GM23338 (cell line): ENCODE data around the gene ADSS1. TPM values are rescaled to one million over a fixed set of nuclear protein-coding genes. Genes with fewer than 3 reads are reported as not detected.
A peak's percentile ranks its signal among the peaks of the same experiment; 100 is the strongest.

Source experiments
- ATAC-seq: fragments of 200-7000 bp; cut with Tn5 transposase; 3 replicates; pipeline ENCODE4 v1.9.1; 2020
- DNase-seq: peaks from one replicate; pipeline ENCODE4 v3.0.0-alpha.2; 2015; ENCODE audit warnings: low spot score
- H2AFZ ChIP-seq: fragments of 200-600 bp; sonication (generic); 2 replicates; pipeline ENCODE4 v1.8.0; 2016; ENCODE audit warnings: antibody characterized with exemption, mild to moderate bottlenecking, moderate library complexity
- H3F3A ChIP-seq: fragments of 200-600 bp; sonication (generic); replicated peaks from 2 replicates; pipeline ENCODE4 v1.8.0; 2017; ENCODE audit warnings: antibody characterized with exemption, mixed run types, low read depth
- H3K27ac ChIP-seq: fragments of 200-600 bp; sonication (generic); 2 replicates; pipeline ENCODE4 v1.6.1; 2016; ENCODE audit warnings: low read depth
- H3K27me3 ChIP-seq: fragments of 200-600 bp; sonication (generic); 2 replicates; pipeline ENCODE4 v1.8.0; 2016; ENCODE audit warnings: mild to moderate bottlenecking, mixed run types, moderate library complexity; ENCODE audit not compliant: insufficient read depth
- H3K36me3 ChIP-seq: fragments of 200-600 bp; sonication (generic); 2 replicates; pipeline ENCODE4 v1.8.0; 2016; ENCODE audit warnings: mild to moderate bottlenecking; ENCODE audit not compliant: insufficient read depth
- H3K4me1 ChIP-seq: fragments of 200-600 bp; sonication (generic); 2 replicates; pipeline ENCODE4 v1.8.0; 2016; ENCODE audit warnings: mild to moderate bottlenecking, moderate library complexity; ENCODE audit not compliant: insufficient read depth
- H3K4me2 ChIP-seq: fragments of 200-600 bp; sonication (generic); 2 replicates; pipeline ENCODE4 v1.7.1; 2017; ENCODE audit warnings: mixed run types
- H3K4me3 ChIP-seq: fragments of 200-600 bp; sonication (generic); 2 replicates; pipeline ENCODE4 v1.6.1; 2016; ENCODE audit warnings: mixed run types
- H3K79me2 ChIP-seq: fragments of 200-600 bp; sonication (generic); replicated peaks from 2 replicates; pipeline ENCODE4 v1.8.0; 2017; ENCODE audit warnings: mild to moderate bottlenecking; ENCODE audit not compliant: insufficient read depth
- H3K9me2 ChIP-seq: fragments of 200-600 bp; sonication (generic); 2 replicates; pipeline ENCODE4 v1.8.0; 2017; ENCODE audit not compliant: insufficient read depth
- H4K20me1 ChIP-seq: fragments of 200-600 bp; sonication (generic); replicated peaks from 2 replicates; pipeline ENCODE4 v1.8.0; 2017; ENCODE audit warnings: mild to moderate bottlenecking; ENCODE audit not compliant: insufficient read depth
- H3K27ac Mint-ChIP-seq: 2 replicates; pipeline ENCODE4 v1.8.0; 2020; ENCODE audit warnings: inconsistent platforms, mild to moderate bottlenecking, moderate library complexity, mixed read lengths
- H3K27me3 Mint-ChIP-seq: 3 replicates; pipeline ENCODE4 v1.8.0; 2022; ENCODE audit warnings: low read depth, mild to moderate bottlenecking, moderate library complexity, mixed read lengths, inconsistent platforms; ENCODE audit not compliant: insufficient read depth, poor library complexity
- H3K36me3 Mint-ChIP-seq: 3 replicates; pipeline ENCODE4 v1.8.0; 2021; ENCODE audit warnings: low read depth, mild to moderate bottlenecking, inconsistent platforms, moderate library complexity, mixed read lengths
- H3K4me1 Mint-ChIP-seq: 3 replicates; pipeline ENCODE4 v1.8.0; 2020; ENCODE audit warnings: mild to moderate bottlenecking, inconsistent platforms, mixed read lengths
- H3K4me3 Mint-ChIP-seq: 3 replicates; pipeline ENCODE4 v1.8.0; 2021; ENCODE audit warnings: moderate library complexity, mild to moderate bottlenecking, inconsistent platforms, mixed read lengths
- H3K9me3 Mint-ChIP-seq: 3 replicates; pipeline ENCODE4 v1.8.0; 2020; ENCODE audit warnings: moderate library complexity, mild to moderate bottlenecking, inconsistent platforms, mixed read lengths
- CREB1 ChIP-seq: fragments of 250-450 bp; sonication (Bioruptor Pico); IDR thresholded peaks from 2 replicates; pipeline ENCODE4 v1.5.0; 2020; ENCODE audit warnings: low read depth, mild to moderate bottlenecking, moderate library complexity
- EZH2 ChIP-seq: fragments of 200-600 bp; sonication (generic); IDR thresholded peaks from one replicate; pipeline ENCODE4 v1.8.0; 2017; ENCODE audit warnings: antibody characterized with exemption, mild to moderate bottlenecking, low read depth; ENCODE audit not compliant: unreplicated experiment
- EZH2phosphoT487 ChIP-seq: fragments of 200-600 bp; sonication (generic); IDR thresholded peaks from one replicate; pipeline ENCODE4 v1.8.1; 2018; ENCODE audit warnings: antibody characterized with exemption; ENCODE audit not compliant: unreplicated experiment
- JUNB ChIP-seq: IDR thresholded peaks from one replicate; pipeline ENCODE4 v1.6.1; 2016; ENCODE audit warnings: antibody characterized with exemption; ENCODE audit not compliant: unreplicated experiment
- NANOG ChIP-seq: IDR thresholded peaks from 2 replicates; pipeline ENCODE4 v1.6.1; 2016; ENCODE audit warnings: antibody characterized with exemption, borderline replicate concordance
- POLR2AphosphoS5 ChIP-seq: IDR thresholded peaks from 2 replicates; pipeline ENCODE4 v1.6.1; 2016; ENCODE audit warnings: antibody characterized with exemption, low read depth
- STAT1 ChIP-seq: IDR thresholded peaks from one replicate; pipeline ENCODE4 v1.6.1; 2016; ENCODE audit warnings: antibody characterized with exemption; ENCODE audit not compliant: unreplicated experiment
- ZNF114 ChIP-seq: fragments of 250-450 bp; sonication (Bioruptor Pico); IDR thresholded peaks from 2 replicates; pipeline ENCODE4 v1.5.0; 2020; ENCODE audit warnings: mild to moderate bottlenecking, moderate library complexity
- ZNF331 ChIP-seq: fragments of 250-450 bp; sonication (Bioruptor Pico); IDR thresholded peaks from 2 replicates; pipeline ENCODE4 v1.5.0; 2020; ENCODE audit warnings: low read depth, mild to moderate bottlenecking, moderate library complexity
- polyA plus RNA-seq: library from polyadenylated mRNA; unstranded; fragments of >200 nt; fragmentation: Nextera tagmentation; extraction: Ambion mirVana; gene quantifications from 2 replicates; pipeline ENCODE4 v1.2.1, GENCODE V29; 2016
- total RNA-seq: library from RNA; depleted of rRNA; stranded (reverse); fragments of >200 nt; shearing (Covaris generic); gene quantifications from 2 replicates; pipeline ENCODE4 v1.2.3, GENCODE V29; 2014
- TF ChIP-seq, protein P1 (sequence below): fragments of 250-450 bp; sonication (Bioruptor Pico); IDR thresholded peaks from 2 replicates; pipeline ENCODE4 v1.5.0; 2020; ENCODE audit warnings: mild to moderate bottlenecking, moderate library complexity
- TF ChIP-seq, protein P2 (sequence below): IDR thresholded peaks from 2 replicates; pipeline ENCODE4 v1.6.1; 2016; ENCODE audit warnings: antibody characterized with exemption
- TF ChIP-seq, protein P3 (sequence below): IDR thresholded peaks from one replicate; pipeline ENCODE4 v1.6.1; 2018; ENCODE audit warnings: antibody characterized with exemption; ENCODE audit not compliant: unreplicated experiment
- TF ChIP-seq, protein P4 (sequence below), 2 experiments: fragments of 200-600 bp in 1 of 2; sonication (generic) in 1 of 2; conservative IDR thresholded peaks; 2 replicates each; pipeline versions ENCODE4 v1.5.1 to v1.6.1; 2016 to 2017; ENCODE audit warnings: antibody characterized with exemption in 2 of 2, low read depth in 2 of 2, mild to moderate bottlenecking in 2 of 2, moderate library complexity in 1 of 2

The ADSS1 gene
- total and polyA plus RNA-seq, 2 experiments from 2014 or later = 9.5 to 11.6 TPM

DNA sequence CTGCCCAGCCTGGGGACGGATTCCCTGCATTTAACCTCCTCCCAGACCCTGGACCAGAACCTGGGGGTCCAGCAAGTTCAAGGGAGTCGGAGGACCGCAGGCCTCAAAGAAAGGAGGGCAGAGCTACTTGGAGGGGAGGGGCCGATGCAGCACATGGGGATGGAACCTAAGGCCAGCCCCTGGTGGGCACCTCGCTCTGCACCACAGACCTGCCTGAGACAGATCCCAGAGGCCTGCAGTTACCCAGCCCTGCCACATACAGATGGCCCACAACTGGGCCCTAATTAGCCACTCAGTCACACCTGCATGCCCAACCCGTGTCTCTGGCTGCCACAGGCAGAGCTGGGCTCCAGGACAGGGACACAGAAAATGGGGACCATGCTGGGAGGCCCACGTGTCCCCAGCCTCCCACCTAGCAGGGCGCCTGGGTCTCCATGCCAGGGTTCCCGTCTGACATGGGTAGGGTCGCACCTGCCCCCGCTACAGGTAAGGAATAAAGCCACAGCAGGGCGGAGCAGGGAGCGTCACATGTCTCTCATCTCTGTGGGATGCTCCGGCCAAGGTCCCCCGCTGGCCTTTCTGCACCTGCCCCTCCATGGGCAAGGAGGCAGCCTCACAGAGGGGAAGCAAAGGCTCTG is 54.8 kb downstream of the ADSS1 start:
- 0 out of 3 replicates have a peak, but pooled peaks cover 3% of the 10 kb centered on the region for H3K36me3 Mint-ChIP-seq
- H3K27ac ChIP-seq = no peak overlapping the region
- H3K36me3 ChIP-seq = no peaks in the 10 kb centered on the region
- no peak overlapping the region for H3K4me3 Mint-ChIP-seq
- no peak overlapping the region for H3K4me2 ChIP-seq
- no peaks in the 10 kb centered on the region for H3K4me1 ChIP-seq
- H3K9me2 ChIP-seq = no peaks in the 10 kb centered on the region
- no peaks in the 10 kb centered on the region for H3K9me3 Mint-ChIP-seq
- ATAC-seq (peak; percentile 62), DNase-seq (peak; percentile 45)
- no peak for TF ChIP-seq STAT1
- no peak for TF ChIP-seq EZH2
- TF ChIP-seq ZNF114 (CRISPR knock-in tag) = no peak
- no peak for TF ChIP-seq EZH2phosphoT487
- TF ChIP-seq NANOG = no peak
- TF ChIP-seq, protein P1, sequence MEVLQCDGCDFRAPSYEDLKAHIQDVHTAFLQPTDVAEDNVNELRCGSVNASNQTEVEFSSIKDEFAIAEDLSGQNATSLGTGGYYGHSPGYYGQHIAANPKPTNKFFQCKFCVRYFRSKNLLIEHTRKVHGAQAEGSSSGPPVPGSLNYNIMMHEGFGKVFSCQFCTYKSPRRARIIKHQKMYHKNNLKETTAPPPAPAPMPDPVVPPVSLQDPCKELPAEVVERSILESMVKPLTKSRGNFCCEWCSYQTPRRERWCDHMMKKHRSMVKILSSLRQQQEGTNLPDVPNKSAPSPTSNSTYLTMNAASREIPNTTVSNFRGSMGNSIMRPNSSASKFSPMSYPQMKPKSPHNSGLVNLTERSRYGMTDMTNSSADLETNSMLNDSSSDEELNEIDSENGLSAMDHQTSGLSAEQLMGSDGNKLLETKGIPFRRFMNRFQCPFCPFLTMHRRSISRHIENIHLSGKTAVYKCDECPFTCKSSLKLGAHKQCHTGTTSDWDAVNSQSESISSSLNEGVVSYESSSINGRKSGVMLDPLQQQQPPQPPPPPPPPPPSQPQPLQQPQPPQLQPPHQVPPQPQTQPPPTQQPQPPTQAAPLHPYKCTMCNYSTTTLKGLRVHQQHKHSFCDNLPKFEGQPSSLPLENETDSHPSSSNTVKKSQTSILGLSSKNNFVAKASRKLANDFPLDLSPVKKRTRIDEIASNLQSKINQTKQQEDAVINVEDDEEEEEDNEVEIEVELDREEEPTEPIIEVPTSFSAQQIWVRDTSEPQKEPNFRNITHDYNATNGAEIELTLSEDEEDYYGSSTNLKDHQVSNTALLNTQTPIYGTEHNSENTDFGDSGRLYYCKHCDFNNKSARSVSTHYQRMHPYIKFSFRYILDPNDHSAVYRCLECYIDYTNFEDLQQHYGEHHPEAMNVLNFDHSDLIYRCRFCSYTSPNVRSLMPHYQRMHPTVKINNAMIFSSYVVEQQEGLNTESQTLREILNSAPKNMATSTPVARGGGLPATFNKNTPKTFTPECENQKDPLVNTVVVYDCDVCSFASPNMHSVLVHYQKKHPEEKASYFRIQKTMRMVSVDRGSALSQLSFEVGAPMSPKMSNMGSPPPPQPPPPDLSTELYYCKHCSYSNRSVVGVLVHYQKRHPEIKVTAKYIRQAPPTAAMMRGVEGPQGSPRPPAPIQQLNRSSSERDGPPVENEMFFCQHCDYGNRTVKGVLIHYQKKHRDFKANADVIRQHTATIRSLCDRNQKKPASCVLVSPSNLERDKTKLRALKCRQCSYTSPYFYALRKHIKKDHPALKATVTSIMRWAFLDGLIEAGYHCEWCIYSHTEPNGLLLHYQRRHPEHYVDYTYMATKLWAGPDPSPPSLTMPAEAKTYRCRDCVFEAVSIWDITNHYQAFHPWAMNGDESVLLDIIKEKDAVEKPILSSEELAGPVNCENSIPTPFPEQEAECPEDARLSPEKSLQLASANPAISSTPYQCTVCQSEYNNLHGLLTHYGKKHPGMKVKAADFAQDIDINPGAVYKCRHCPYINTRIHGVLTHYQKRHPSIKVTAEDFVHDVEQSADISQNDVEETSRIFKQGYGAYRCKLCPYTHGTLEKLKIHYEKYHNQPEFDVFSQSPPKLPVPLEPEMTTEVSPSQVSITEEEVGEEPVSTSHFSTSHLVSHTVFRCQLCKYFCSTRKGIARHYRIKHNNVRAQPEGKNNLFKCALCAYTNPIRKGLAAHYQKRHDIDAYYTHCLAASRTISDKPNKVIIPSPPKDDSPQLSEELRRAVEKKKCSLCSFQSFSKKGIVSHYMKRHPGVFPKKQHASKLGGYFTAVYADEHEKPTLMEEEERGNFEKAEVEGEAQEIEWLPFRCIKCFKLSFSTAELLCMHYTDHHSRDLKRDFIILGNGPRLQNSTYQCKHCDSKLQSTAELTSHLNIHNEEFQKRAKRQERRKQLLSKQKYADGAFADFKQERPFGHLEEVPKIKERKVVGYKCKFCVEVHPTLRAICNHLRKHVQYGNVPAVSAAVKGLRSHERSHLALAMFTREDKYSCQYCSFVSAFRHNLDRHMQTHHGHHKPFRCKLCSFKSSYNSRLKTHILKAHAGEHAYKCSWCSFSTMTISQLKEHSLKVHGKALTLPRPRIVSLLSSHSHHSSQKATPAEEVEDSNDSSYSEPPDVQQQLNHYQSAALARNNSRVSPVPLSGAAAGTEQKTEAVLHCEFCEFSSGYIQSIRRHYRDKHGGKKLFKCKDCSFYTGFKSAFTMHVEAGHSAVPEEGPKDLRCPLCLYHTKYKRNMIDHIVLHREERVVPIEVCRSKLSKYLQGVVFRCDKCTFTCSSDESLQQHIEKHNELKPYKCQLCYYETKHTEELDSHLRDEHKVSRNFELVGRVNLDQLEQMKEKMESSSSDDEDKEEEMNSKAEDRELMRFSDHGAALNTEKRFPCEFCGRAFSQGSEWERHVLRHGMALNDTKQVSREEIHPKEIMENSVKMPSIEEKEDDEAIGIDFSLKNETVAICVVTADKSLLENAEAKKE = no peak
- TF ChIP-seq, protein P2, sequence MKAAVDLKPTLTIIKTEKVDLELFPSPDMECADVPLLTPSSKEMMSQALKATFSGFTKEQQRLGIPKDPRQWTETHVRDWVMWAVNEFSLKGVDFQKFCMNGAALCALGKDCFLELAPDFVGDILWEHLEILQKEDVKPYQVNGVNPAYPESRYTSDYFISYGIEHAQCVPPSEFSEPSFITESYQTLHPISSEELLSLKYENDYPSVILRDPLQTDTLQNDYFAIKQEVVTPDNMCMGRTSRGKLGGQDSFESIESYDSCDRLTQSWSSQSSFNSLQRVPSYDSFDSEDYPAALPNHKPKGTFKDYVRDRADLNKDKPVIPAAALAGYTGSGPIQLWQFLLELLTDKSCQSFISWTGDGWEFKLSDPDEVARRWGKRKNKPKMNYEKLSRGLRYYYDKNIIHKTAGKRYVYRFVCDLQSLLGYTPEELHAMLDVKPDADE = no peak
- no peak for TF ChIP-seq ZNF331 (CRISPR knock-in tag)
- TF ChIP-seq, protein P3, sequence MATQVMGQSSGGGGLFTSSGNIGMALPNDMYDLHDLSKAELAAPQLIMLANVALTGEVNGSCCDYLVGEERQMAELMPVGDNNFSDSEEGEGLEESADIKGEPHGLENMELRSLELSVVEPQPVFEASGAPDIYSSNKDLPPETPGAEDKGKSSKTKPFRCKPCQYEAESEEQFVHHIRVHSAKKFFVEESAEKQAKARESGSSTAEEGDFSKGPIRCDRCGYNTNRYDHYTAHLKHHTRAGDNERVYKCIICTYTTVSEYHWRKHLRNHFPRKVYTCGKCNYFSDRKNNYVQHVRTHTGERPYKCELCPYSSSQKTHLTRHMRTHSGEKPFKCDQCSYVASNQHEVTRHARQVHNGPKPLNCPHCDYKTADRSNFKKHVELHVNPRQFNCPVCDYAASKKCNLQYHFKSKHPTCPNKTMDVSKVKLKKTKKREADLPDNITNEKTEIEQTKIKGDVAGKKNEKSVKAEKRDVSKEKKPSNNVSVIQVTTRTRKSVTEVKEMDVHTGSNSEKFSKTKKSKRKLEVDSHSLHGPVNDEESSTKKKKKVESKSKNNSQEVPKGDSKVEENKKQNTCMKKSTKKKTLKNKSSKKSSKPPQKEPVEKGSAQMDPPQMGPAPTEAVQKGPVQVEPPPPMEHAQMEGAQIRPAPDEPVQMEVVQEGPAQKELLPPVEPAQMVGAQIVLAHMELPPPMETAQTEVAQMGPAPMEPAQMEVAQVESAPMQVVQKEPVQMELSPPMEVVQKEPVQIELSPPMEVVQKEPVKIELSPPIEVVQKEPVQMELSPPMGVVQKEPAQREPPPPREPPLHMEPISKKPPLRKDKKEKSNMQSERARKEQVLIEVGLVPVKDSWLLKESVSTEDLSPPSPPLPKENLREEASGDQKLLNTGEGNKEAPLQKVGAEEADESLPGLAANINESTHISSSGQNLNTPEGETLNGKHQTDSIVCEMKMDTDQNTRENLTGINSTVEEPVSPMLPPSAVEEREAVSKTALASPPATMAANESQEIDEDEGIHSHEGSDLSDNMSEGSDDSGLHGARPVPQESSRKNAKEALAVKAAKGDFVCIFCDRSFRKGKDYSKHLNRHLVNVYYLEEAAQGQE = no peak
- TF ChIP-seq CREB1 = no peak
- TF ChIP-seq, protein P4, sequence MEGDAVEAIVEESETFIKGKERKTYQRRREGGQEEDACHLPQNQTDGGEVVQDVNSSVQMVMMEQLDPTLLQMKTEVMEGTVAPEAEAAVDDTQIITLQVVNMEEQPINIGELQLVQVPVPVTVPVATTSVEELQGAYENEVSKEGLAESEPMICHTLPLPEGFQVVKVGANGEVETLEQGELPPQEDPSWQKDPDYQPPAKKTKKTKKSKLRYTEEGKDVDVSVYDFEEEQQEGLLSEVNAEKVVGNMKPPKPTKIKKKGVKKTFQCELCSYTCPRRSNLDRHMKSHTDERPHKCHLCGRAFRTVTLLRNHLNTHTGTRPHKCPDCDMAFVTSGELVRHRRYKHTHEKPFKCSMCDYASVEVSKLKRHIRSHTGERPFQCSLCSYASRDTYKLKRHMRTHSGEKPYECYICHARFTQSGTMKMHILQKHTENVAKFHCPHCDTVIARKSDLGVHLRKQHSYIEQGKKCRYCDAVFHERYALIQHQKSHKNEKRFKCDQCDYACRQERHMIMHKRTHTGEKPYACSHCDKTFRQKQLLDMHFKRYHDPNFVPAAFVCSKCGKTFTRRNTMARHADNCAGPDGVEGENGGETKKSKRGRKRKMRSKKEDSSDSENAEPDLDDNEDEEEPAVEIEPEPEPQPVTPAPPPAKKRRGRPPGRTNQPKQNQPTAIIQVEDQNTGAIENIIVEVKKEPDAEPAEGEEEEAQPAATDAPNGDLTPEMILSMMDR (conservative IDR thresholded peaks at IDR 0.05; ENCODE audit: low read depth in 2 of 2) = no peak
- TF ChIP-seq JUNB = no peak
- no peak for TF ChIP-seq POLR2AphosphoS5
- peaks cover 7% of the 10 kb centered on the region for H3K27me3 Mint-ChIP-seq
- no peak overlapping the region for H3K27ac Mint-ChIP-seq
- H2AFZ ChIP-seq = no peak overlapping the region
- H3K27me3 ChIP-seq = no peaks in the 10 kb centered on the region
- H3K79me2 ChIP-seq = no peaks in the 10 kb centered on the region
- H3K4me1 Mint-ChIP-seq = no peaks in the 10 kb centered on the region
- H3K4me3 ChIP-seq = no peak overlapping the region
- no peaks in the 10 kb centered on the region for H3F3A ChIP-seq
- H4K20me1 ChIP-seq = no peaks in the 10 kb centered on the region
